K562 treated with DMSO at 1 percent for 24 hours (cell line): Measurements from ENCODE around the gene LYSMD4. TPM values are rescaled to one million over a fixed set of nuclear protein-coding genes. Genes with fewer than 3 reads are reported as not detected.

Experiments used
- total RNA-seq: library from RNA; unstranded; fragments of 300-600 nt; gene quantifications from 2 replicates; pipeline ENCODE4 v1.2.3, GENCODE V29; 2022; ENCODE audit warnings: low read depth; ENCODE audit not compliant: insufficient read depth

Gene LYSMD4
- total RNA-seq, result 2.7 and 3.3 TPM in 2 replicates

DNA sequence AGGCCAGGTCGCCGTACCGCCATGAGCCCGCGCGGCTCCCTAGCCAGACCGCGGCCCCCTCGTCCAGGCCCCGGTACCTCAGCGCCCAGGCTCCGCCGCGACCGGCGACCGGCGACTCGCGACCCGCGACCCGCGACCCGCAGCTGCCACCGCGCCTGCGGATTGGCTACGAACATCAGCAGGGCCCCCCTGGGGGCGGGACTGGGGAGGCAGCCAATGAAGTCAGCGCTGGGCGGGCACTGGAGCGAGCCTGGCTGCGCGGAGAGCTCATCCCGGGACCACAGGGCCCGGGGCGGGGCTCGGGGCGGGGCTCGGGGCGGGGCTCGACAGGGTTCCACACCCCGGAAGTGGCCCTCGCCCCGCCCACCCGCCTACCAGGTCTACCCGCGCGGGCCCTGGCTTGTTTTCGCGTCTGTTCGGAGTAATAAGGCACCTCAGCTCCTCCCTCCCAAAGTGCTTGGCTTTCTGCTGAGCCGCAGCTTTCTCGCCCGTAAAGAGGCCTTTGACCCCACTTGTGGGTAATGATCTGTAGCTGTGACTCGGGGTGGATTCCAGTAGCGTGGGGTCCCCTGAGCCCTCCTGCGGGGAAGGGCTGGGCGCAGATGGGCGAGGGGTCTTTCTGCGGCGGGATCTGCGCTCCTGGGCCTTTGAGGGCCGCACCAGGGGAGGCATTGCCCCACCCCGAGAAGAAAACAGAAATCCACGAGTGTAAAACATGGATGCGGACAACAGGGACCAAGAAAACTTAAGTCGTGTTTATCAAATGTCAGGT, at the start of gene LYSMD4:
LYSMD4 (minus strand) TSS at position 170 of the 772 bp plus-strand sequence. CDS start 1,438 bp downstream, outside the sequence.

Other genes with a start within 250 kb of the LYSMD4 start
- 7.1 and 10.5 TPM in 2 replicates for gene MEF2A, start 167.5 kb downstream of the LYSMD4 start, total RNA-seq